Sigmoid colon (tissue), 7 donors: ENCODE results near the gene GAA. TPM values are rescaled to one million over a fixed set of nuclear protein-coding genes. Genes with fewer than 3 reads are reported as not detected.

ENCODE experiments used
- DNase-seq: peaks from one replicate; pipeline ENCODE4 v3.0.0-alpha.2; 2019
- H3K27ac ChIP-seq, 4 donors: fragments of 200-600 bp; sonication (generic); one replicate each; pipeline ENCODE4 v1.5.1; 2016 to 2019; ENCODE audit warnings: mild to moderate bottlenecking in 1 of 4
- H3K27me3 ChIP-seq, 3 donors: fragments of 200-600 bp; sonication (generic); one replicate each; pipeline ENCODE4 v1.5.1; 2019; ENCODE audit warnings: mild to moderate bottlenecking in 1 of 3
- H3K36me3 ChIP-seq, 4 donors: fragments of 200-600 bp; sonication (generic); one replicate each; pipeline ENCODE4 v1.5.1; 2016 to 2019
- H3K4me1 ChIP-seq, 4 donors: fragments of 200-600 bp; sonication (generic); one replicate each; pipeline ENCODE4 v1.5.1; 2017 to 2019
- H3K4me3 ChIP-seq, 4 donors: fragments of 200-600 bp; sonication (generic); one replicate each; pipeline ENCODE4 v1.5.1; 2017 to 2019; ENCODE audit warnings: mild to moderate bottlenecking in 2 of 4, moderate library complexity in 1 of 4
- H3K9me3 ChIP-seq, 4 donors: fragments of 200-600 bp in 3 of 4; sonication (generic) in 3 of 4; one replicate each; pipeline versions ENCODE4 v1.5.1 to v1.6.1; 2013 to 2019
- EP300 ChIP-seq, 4 donors: sonication (generic); formaldehyde crosslinking; IDR thresholded peaks; one replicate each; pipeline ENCODE4 v1.6.1; 2017; ENCODE audit warnings: antibody characterized with exemption in 4 of 4
- POLR2A ChIP-seq, 2 donors: fragments of 450-650 bp; IDR thresholded peaks; one replicate each; pipeline ENCODE4 v1.6.1; 2016; ENCODE audit warnings: antibody characterized with exemption in 2 of 2, mild to moderate bottlenecking in 2 of 2, moderate library complexity in 2 of 2
- POLR2AphosphoS5 ChIP-seq, 4 donors: sonication (generic); formaldehyde crosslinking; IDR thresholded peaks; one replicate each; pipeline ENCODE4 v1.6.1; 2017; ENCODE audit warnings: antibody characterized with exemption in 4 of 4
- WGBS, 2 donors: extraction: QIAGEN DNeasy Blood & Tissue Kit; methylation state at CpG; one replicate each; pipeline ENCODE4 v1.1.7; 2013; 5-methylcytosine and 5-hydroxymethylcytosine counted together
- intact Hi-C: fragments of 100-400 bp; cut with DNase I; formaldehyde crosslinking; loops from one replicate; pipeline ENCODE4 v1.15.1; 2023
- polyA plus RNA-seq, 3 donors: library from polyadenylated mRNA; stranded (reverse); fragments of 200-250 nt; gene quantifications; one replicate each; pipeline ENCODE4 v1.2.3, GENCODE V29; 2013
- total RNA-seq, 4 donors: library from RNA; depleted of rRNA; stranded (reverse); fragments of >200 nt; gene quantifications; one replicate each; pipeline ENCODE4 v1.1.0, GENCODE V29; 2016
- TF ChIP-seq, protein P1 (sequence below), 4 experiments: fragments of 450-650 bp in 3 of 4; fragments of 200-600 bp in 1 of 4; IDR thresholded peaks; one replicate each; pipeline ENCODE4 v1.5.1; 2016 to 2019; ENCODE audit warnings: antibody characterized with exemption in 4 of 4, mild to moderate bottlenecking in 3 of 4, moderate library complexity in 2 of 4
- donor health status: healthy with polysubstance abuse.
- donor health status: Bipolar disorder and iron deficiency.
- donor health status: healthy.

Gene GAA
- total and polyA plus RNA-seq, 7 donors, result 13.8 to 74.2 (median 38.5) TPM

DNA sequence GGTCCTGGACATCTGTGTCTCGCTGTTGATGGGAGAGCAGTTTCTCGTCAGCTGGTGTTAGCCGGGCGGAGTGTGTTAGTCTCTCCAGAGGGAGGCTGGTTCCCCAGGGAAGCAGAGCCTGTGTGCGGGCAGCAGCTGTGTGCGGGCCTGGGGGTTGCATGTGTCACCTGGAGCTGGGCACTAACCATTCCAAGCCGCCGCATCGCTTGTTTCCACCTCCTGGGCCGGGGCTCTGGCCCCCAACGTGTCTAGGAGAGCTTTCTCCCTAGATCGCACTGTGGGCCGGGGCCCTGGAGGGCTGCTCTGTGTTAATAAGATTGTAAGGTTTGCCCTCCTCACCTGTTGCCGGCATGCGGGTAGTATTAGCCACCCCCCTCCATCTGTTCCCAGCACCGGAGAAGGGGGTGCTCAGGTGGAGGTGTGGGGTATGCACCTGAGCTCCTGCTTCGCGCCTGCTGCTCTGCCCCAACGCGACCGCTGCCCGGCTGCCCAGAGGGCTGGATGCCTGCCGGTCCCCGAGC, 17.9 kb downstream of the GAA start:
- peak; percentile 53 for DNase-seq
- intact Hi-C loops, result no loop called here
- no peak overlapping the region for H3K27ac ChIP-seq
- TF ChIP-seq POLR2AphosphoS5 (IDR thresholded peaks at IDR 0.05) (no peak), EP300 (IDR thresholded peaks at IDR 0.05) (no peak), POLR2A (IDR thresholded peaks at IDR 0.05) (no peak)
- TF ChIP-seq, protein P1, sequence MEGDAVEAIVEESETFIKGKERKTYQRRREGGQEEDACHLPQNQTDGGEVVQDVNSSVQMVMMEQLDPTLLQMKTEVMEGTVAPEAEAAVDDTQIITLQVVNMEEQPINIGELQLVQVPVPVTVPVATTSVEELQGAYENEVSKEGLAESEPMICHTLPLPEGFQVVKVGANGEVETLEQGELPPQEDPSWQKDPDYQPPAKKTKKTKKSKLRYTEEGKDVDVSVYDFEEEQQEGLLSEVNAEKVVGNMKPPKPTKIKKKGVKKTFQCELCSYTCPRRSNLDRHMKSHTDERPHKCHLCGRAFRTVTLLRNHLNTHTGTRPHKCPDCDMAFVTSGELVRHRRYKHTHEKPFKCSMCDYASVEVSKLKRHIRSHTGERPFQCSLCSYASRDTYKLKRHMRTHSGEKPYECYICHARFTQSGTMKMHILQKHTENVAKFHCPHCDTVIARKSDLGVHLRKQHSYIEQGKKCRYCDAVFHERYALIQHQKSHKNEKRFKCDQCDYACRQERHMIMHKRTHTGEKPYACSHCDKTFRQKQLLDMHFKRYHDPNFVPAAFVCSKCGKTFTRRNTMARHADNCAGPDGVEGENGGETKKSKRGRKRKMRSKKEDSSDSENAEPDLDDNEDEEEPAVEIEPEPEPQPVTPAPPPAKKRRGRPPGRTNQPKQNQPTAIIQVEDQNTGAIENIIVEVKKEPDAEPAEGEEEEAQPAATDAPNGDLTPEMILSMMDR (IDR thresholded peaks at IDR 0.05), result no peak
- 93 to 95% methylated on average over 24 of the region's 24 CpGs for WGBS, 2 donors
- H3K9me3 ChIP-seq, result no peaks in the 10 kb centered on the region
- H3K36me3 ChIP-seq, result peaks cover 0 to 19% (median 0%) of the 10 kb centered on the region in 4 donors
- no peaks in the 10 kb centered on the region for H3K4me1 ChIP-seq
- peaks cover 0 to 3% (median 0%) of the 10 kb centered on the region in 3 donors for H3K27me3 ChIP-seq
- no peak overlapping the region for H3K4me3 ChIP-seq

DNA sequence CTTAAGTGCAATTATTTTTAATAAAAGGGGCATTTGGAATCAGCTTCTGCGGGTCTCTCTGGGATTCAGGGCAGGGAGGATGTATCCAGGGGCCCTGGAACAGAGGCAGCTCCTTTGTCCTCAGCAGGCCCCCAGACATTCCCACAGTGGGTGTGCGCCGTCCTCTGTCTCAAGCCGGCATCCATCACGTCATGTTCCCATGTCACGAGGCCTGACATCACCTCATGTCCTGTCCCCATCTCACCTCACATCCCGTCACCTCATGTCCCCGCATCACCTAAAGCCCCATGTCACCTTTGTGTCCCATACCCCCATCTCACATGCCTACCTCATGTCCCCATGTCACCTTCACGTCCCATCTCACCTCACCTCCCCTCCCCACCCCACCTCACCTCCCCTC, 18.5 kb downstream of the GAA start:
- WGBS, 2 donors, result 83 to 90% methylated on average over 9 of the region's 9 CpGs
- peak; percentile 33 for DNase-seq
- Histone ChIP-seq H3K4me1 (no peaks in the 10 kb centered on the region), H3K4me3 (no peak overlapping the region), H3K27ac (no peak overlapping the region), H3K36me3 (peaks cover 0 to 19% (median 0%) of the 10 kb centered on the region in 4 donors), H3K27me3 (peaks cover 0 to 8% (median 0%) of the 10 kb centered on the region in 3 donors), H3K9me3 (no peaks in the 10 kb centered on the region)
- intact Hi-C loops, result no loop called here
- TF ChIP-seq POLR2AphosphoS5 (IDR thresholded peaks at IDR 0.05) (no peak), POLR2A (IDR thresholded peaks at IDR 0.05) (no peak), EP300 (IDR thresholded peaks at IDR 0.05) (no peak)
- TF ChIP-seq, protein P1 (IDR thresholded peaks at IDR 0.05), result no peak

DNA sequence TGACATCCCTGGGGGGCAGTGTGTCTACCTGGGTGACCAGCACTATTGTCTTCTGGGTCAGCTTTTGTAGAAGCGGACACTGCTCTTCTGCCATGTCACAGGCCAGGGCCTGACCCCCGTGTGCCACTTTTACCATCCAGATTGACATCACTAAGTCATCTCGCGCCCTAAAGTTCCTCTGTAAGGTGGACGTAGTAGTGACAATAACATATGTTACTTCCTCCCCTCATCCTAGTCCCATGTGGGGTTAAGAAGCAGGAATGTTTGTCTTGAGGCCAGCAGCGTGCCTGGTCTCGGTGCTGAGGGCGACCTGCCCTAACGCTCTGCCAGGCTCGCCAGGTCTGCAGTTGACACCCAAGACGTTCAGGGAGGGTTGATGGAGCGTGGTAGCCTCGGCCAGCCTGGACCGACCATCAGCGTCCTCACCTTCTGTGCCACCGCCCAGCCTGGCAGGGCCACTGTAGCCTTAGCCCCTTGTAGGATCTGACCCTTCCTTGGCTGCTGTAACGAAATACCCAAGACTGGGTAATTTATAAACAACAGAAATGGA, 20.7 kb downstream of the GAA start:
- no peak overlapping the region for H3K4me3 ChIP-seq
- peaks cover 0 to 26% (median 0%) of the 10 kb centered on the region in 3 donors for H3K27me3 ChIP-seq
- H3K9me3 ChIP-seq, result no peaks in the 10 kb centered on the region
- H3K27ac ChIP-seq, result no peak overlapping the region
- 92% methylated on average over 17 of the region's 17 CpGs for WGBS, 2 donors
- intact Hi-C loops, result no loop called here
- TF ChIP-seq EP300 (IDR thresholded peaks at IDR 0.05) (no peak), POLR2A (IDR thresholded peaks at IDR 0.05) (no peak), POLR2AphosphoS5 (IDR thresholded peaks at IDR 0.05) (no peak)
- TF ChIP-seq, protein P1 (IDR thresholded peaks at IDR 0.05), result no peak
- no peaks in the 10 kb centered on the region for H3K4me1 ChIP-seq
- peak; percentile 58 for DNase-seq
- H3K36me3 ChIP-seq, result peaks cover 0 to 16% (median 0%) of the 10 kb centered on the region in 4 donors

DNA sequence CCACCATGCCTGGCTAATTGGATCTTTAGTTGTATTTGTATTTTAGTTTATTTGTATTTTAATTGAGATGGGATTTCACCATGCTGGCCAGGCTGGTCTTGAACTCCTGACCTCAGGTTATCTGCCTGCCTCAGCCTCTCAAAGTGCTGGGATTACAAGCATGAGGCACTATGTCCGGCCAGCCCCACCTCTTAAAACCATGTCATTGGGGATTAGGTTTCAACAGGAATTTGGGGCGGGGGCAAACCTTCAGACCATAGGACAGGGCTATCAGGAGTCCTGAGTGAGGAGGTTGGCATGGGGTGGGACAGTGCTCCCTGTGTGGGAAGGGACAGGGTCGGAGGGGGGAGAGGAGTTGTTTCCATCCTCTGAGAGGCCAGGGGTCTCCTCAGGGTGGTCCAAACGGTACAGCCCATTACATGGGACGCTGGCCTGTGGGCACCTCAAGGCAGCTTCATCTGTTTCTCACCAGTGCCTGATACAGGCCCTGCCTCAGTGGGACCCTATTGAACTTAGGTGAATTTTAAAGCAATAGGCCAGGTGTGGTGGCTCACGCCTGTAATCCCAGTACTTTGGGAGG, 21.6 kb downstream of the GAA start:
- H3K27ac ChIP-seq, result no peak overlapping the region
- peaks cover 0 to 30% (median 0%) of the 10 kb centered on the region in 3 donors for H3K27me3 ChIP-seq
- TF ChIP-seq POLR2A (IDR thresholded peaks at IDR 0.05) (no peak), POLR2AphosphoS5 (IDR thresholded peaks at IDR 0.05) (no peak), EP300 (IDR thresholded peaks at IDR 0.05) (no peak)
- TF ChIP-seq, protein P1 (IDR thresholded peaks at IDR 0.05), result no peak
- no peaks in the 10 kb centered on the region for H3K4me1 ChIP-seq
- intact Hi-C loops, result no loop called here
- H3K36me3 ChIP-seq, result peaks cover 0 to 16% (median 0%) of the 10 kb centered on the region in 4 donors
- peak; percentile 30 for DNase-seq
- H3K4me3 ChIP-seq, result no peak overlapping the region
- WGBS, 2 donors, result 89 to 91% methylated on average over 6 of the region's 6 CpGs
- no peaks in the 10 kb centered on the region for H3K9me3 ChIP-seq
